Body of pancreas (tissue), 4 donors: ENCODE data around the gene SIX5. TPM values are rescaled to one million over a fixed set of nuclear protein-coding genes. Genes with fewer than 3 reads are reported as not detected.
"Not testable (repeated sequence)": the region's sequence is repeated elsewhere in the genome, so short reads cannot be mapped to it uniquely, and the experiment has no call there.

Experiments used
- ATAC-seq: fragments of 150-250 bp; one replicate; pipeline ENCODE4 v1.9.1; 2016
- DNase-seq, 4 donors: peaks; one replicate each; pipeline ENCODE4 v3.0.0-alpha.2; 2019
- H3K27ac ChIP-seq, 4 donors: fragments of 200-600 bp; sonication (generic); 1 replicate in 3 of 4; 2 replicates in 1 of 4; pipeline versions ENCODE4 v1.5.1 to v1.6.1; 2016 to 2019; ENCODE audit warnings: mild to moderate bottlenecking in 1 of 4, mixed read lengths in 1 of 4, moderate library complexity in 1 of 4
- H3K27me3 ChIP-seq, 2 donors: fragments of 200-600 bp; sonication (generic); one replicate each; pipeline ENCODE4 v1.6.0; 2016; ENCODE audit warnings: mild to moderate bottlenecking in 1 of 2
- H3K36me3 ChIP-seq, 2 donors: fragments of 200-600 bp; sonication (generic); replicated peaks in 1 of 2; 2 replicates each; pipeline ENCODE4 v1.5.1; 2016; ENCODE audit warnings: low read depth in 2 of 2; ENCODE audit not compliant: insufficient read depth in 1 of 2
- H3K4me1 ChIP-seq: fragments of 200-600 bp; sonication (generic); one replicate; pipeline ENCODE4 v1.6.0; 2016
- H3K4me3 ChIP-seq, 2 donors: fragments of 200-600 bp; sonication (generic); 1 replicate in 1 of 2; 2 replicates in 1 of 2; pipeline ENCODE4 v1.5.1; 2016 to 2019
- H3K9me3 ChIP-seq, 3 donors: fragments of 200-600 bp; sonication (generic); 1 replicate in 2 of 3; 2 replicates in 1 of 3; pipeline ENCODE4 v1.5.1; 2016
- POLR2A ChIP-seq, 3 donors: fragments of 450-650 bp; IDR thresholded peaks; one replicate each; pipeline ENCODE4 v1.6.1; 2016; ENCODE audit warnings: antibody characterized with exemption in 3 of 3, mild to moderate bottlenecking in 2 of 3
- WGBS, 2 donors: methylation state at CpG; one replicate each; pipeline ENCODE4 v1.1.5; 2017; 5-methylcytosine and 5-hydroxymethylcytosine counted together
- intact Hi-C: fragments of 100-400 bp; cut with DNase I; formaldehyde crosslinking; loops from one replicate; pipeline ENCODE4 v1.15.1; 2023
- total RNA-seq, 2 donors: library from RNA; depleted of rRNA; stranded (reverse); fragments of >200 nt; gene quantifications; one replicate each; pipeline ENCODE4 v1.1.0, GENCODE V29; 2016
- TF ChIP-seq, protein P1 (sequence below), 7 experiments: fragments of 450-650 bp in 4 of 7; fragments of 200-600 bp in 3 of 7; sonication (generic) in 3 of 7; IDR thresholded peaks; one replicate each; pipeline ENCODE4 v1.5.1; 2016 to 2019; ENCODE audit warnings: antibody characterized with exemption in 7 of 7

SIX5 gene
- total RNA-seq, 2 donors from 2014 or later: 21.0 to 60.3 TPM

DNA sequence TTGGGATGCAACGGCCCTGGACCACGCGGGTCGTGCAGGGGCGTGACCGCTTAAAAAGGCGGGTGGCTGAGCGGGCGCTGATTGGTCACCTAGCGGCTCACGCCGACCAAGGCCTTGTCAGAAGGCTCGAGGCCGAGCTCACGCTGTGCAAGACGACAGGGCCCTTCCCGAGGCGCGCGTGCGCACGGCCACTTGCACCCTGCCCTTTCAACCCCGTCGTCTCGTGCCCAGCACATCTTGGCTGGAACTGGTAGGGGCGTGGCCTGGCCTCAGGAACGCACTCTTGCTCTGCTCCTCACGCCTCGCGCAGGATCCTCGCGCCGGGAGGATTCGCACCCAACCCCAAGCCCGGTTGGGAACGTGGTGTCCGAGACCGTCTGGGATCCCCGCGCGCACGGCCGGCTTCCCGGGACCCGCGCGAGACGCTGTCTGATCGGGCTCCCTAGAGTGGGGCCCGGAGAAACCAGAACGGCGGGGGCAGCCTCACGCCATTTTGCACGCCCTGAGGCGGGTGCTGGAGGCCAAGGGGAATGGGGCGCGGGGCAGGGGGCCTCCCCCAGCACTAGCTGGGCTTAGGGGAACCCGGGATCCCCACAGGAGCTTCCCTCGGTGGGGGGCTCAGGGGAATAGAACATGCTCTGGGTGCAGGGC is 35.8 kb downstream of the SIX5 start, which contains the start of gene MEIOSIN:
TSS of gene MEIOSIN (plus strand) at position 280 of the 651 bp plus-strand sequence. CDS start 1,938 bp downstream, outside the sequence.
- no peak within 1 kb of the TSS for H3K4me3 ChIP-seq
- no peaks in the 10 kb centered on the region for H3K9me3 ChIP-seq
- DNase-seq (no peak), ATAC-seq (no peak)
- no peaks in the 10 kb centered on the region for H3K36me3 ChIP-seq
- H3K27ac ChIP-seq: no peak within 1 kb of the TSS
- H3K4me1 ChIP-seq: peaks cover 21% of the 10 kb centered on the region
- TF ChIP-seq POLR2A (IDR thresholded peaks at IDR 0.05): no peak
- H3K27me3 ChIP-seq: no peaks in the 10 kb centered on the region
- intact Hi-C loops: no loop called here
- WGBS, 2 donors: 80 to 90% methylated on average over 38 to 53 of the region's 59 CpGs

DNA sequence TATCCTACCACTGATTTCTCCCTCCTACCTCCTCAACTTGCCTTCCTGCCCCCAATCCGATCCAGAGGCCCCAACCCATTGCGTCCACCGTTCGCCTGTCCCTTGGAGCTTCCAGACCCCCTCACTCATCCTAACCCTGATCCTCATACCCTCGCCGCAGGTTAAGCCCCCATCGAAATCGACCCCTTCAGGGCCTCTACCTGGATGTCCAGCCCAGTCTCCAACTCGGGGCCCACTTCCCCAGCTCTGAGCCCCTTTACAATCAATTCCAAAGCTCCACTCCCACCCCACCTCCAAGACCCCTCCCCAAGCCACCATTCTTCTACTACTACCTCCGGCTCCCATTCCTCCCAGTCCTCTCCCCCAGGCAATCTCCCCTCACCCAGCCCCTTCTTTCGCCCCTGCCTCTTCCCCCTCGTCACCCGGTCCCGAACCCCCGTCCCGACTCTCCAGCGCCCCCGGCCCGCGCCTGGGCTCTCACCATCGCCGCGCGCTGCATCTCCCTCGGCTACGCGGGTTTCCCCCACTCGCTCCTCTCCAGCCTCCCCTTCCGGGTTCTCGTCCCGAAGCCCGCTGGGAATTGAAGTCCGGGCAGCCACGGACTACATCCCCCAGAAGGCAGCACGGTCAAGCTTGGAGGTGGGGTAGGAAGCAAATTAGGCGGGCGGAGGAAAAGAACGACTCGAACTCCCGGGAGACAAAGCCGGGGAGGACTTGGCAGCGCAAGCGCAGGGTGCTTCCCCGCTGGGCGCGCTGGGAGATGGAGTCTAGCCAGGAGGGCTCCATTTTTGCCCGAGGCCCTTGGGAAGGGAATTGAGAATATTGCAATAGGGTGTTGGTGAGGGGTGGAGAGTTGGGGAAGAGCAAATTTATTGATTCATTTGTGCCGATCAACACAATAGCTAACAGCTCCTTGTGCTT is 38.4 kb downstream of the SIX5 start, which contains the start of gene FBXO46:
TSS of gene FBXO46 (minus strand) at position 529 of the 921 bp plus-strand sequence. CDS start 17,401 bp downstream, outside the sequence.
- intact Hi-C loops: no loop called here
- peak within 1 kb of the TSS; percentile 50 to 67 for H3K4me3 ChIP-seq

DNA sequence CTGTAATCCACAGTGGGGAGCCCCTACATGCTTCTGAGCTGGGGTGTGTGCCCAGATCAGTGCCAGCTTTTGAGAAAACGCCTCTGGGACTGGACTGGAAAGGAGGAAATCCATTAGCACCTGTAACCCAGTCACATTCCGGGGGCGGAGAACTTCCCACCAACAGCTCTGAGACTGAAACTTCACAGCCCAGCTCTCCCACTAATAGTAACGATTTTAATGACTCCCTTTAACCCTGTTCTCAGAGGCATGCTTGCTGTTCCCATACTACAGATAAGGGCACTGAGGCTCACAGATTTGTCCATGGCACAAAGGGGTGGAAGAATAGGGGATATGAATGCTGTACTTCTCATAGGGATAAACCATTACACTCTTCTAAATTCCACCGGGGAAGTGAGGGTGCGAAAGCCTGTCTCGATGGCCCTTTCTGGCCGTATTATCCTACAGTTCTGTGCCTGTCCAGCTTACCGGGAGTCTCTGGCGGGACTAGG is 39.2 kb downstream of the SIX5 start:
- H3K4me3 ChIP-seq: peak overlapping the region; percentile 50 to 67
- ATAC-seq: no peak
- peak in 1 of 4 donors; percentile 30 for DNase-seq
- H3K9me3 ChIP-seq: no peaks in the 10 kb centered on the region
- no peaks in the 10 kb centered on the region for H3K27me3 ChIP-seq
- 7 to 11% methylated on average over 10 of the region's 10 CpGs for WGBS, 2 donors
- peak overlapping the region in 3 of 4 donors; percentile 62 to 82 (median 65) for H3K27ac ChIP-seq
- H3K4me1 ChIP-seq: peaks cover 32% of the 10 kb centered on the region
- intact Hi-C loops: no loop called here
- H3K36me3 ChIP-seq: no peaks in the 10 kb centered on the region
- TF ChIP-seq, protein P1, sequence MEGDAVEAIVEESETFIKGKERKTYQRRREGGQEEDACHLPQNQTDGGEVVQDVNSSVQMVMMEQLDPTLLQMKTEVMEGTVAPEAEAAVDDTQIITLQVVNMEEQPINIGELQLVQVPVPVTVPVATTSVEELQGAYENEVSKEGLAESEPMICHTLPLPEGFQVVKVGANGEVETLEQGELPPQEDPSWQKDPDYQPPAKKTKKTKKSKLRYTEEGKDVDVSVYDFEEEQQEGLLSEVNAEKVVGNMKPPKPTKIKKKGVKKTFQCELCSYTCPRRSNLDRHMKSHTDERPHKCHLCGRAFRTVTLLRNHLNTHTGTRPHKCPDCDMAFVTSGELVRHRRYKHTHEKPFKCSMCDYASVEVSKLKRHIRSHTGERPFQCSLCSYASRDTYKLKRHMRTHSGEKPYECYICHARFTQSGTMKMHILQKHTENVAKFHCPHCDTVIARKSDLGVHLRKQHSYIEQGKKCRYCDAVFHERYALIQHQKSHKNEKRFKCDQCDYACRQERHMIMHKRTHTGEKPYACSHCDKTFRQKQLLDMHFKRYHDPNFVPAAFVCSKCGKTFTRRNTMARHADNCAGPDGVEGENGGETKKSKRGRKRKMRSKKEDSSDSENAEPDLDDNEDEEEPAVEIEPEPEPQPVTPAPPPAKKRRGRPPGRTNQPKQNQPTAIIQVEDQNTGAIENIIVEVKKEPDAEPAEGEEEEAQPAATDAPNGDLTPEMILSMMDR (IDR thresholded peaks at IDR 0.05): no peak
- TF ChIP-seq POLR2A (IDR thresholded peaks at IDR 0.05): no peak

More for the DNA sequence above, 38.4 kb downstream of the SIX5 start, which contains the start of gene FBXO46:
- peak within 1 kb of the TSS; percentile 28 to 82 (median 64) for H3K27ac ChIP-seq
- no peaks in the 10 kb centered on the region for H3K36me3 ChIP-seq
- H3K4me1 ChIP-seq: peaks cover 32% of the 10 kb centered on the region
- WGBS, 2 donors: 0 to 1% methylated on average over 47 to 48 of the region's 48 CpGs
- H3K27me3 ChIP-seq: no peaks in the 10 kb centered on the region
- peak; percentile 97 to 99 (median 98) for DNase-seq
- TF ChIP-seq, protein P1 (IDR thresholded peaks at IDR 0.05): peak in 2 of 7 experiments; percentile 6 to 22
- TF ChIP-seq POLR2A (IDR thresholded peaks at IDR 0.05): peak; percentile 13 to 85 (median 80)
- H3K9me3 ChIP-seq: no peaks in the 10 kb centered on the region
- peak; percentile 99 for ATAC-seq

DNA sequence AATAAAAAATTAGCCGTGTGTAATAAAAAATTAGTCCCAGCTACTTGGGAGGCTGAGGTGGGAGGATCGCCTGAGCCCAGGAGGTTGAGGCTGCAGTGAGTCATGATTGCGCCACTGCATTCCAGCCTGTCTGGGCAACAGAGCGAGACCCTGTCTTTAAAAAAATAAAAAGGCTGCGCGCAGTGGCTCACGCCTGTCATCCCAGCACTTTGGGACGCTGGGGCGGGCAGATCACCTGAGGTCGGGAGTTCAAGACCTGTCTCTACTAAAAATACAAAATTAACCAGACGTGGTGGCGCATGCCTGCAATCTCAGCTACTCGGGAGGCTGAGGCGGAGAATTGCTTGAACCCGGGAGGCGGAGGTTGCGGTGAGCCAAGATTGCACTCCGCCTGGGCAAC is 40.4 kb downstream of the SIX5 start:
- intact Hi-C loops, H3K4me3 ChIP-seq, H3K9me3 ChIP-seq, ATAC-seq, H3K27ac ChIP-seq, DNase-seq, H3K27me3 ChIP-seq, H3K36me3 ChIP-seq: not testable (repeated sequence)
- WGBS, 2 donors: 92 to 95% methylated on average over 17 to 18 of the region's 18 CpGs
- H3K4me1 ChIP-seq: peaks cover 32% of the 10 kb centered on the region

DNA sequence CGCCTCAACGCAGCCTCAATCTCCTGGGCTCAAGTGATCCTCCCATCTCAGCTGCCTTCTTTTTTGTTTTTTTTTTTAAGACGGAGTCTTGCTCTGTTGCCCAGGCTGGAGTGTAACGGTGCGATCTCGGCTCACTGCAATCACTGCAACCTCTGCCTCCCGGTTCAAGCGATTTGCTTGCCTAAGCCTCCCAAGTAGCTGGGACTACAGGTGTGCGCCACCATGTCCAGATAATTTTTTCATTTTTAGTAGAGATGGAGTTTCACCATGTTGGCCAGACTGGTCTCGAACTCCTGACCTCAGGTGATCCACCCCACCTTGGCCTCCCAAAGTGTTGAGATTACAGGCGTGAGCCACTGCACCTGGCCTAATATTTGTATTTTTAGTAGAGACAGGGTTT is 49.0 kb downstream of the SIX5 start:
- H3K9me3 ChIP-seq, H3K27me3 ChIP-seq, H3K4me3 ChIP-seq, H3K36me3 ChIP-seq, DNase-seq, intact Hi-C loops, ATAC-seq: not testable (repeated sequence)
- 85 to 88% methylated on average over 11 of the region's 11 CpGs for WGBS, 2 donors
- Histone ChIP-seq H3K4me1 (peaks cover 31% of the 10 kb centered on the region), H3K27ac (peak overlapping the region; percentile 42 to 79 (median 70))
